Stimulated activated CD8-positive, alpha-beta memory T cell treated with anti-CD3 and anti-CD28 coated beads, Interleukin-15, amount 100 ng/mL, for 24 hours (primary cell): ENCODE measurements around the gene RIPOR2.

Source experiments
- DNase-seq: peaks from one replicate; pipeline ENCODE4 v3.0.0-alpha.2; 2020; ENCODE audit warnings: low read depth

The RIPOR2 gene

GRCh38 chr6:24935366-24936152 lies at the start of gene RIPOR2:
TSS of gene RIPOR2 (minus strand) at chr6:24935960. CDS start at chr6:24935898, 62 bp downstream.
- DNase-seq = no peak

- DNase-seq = no peak
Observed at GRCh38 chr6:24985323-24985722, 49.6 kb upstream of the RIPOR2 start.

- no peak for DNase-seq
Observed at GRCh38 chr6:24982231-24982630, 46.5 kb upstream of the RIPOR2 start.

- DNase-seq = no peak
Observed at GRCh38 chr6:24981386-24981760, 45.6 kb upstream of the RIPOR2 start.

GRCh38 chr6:24980507-24981385 lies 45.0 kb upstream of the RIPOR2 start:
- DNase-seq = no peak

GRCh38 chr6:24979176-24979575 lies 43.4 kb upstream of the RIPOR2 start:
- DNase-seq = no peak

- no peak for DNase-seq
Observed at GRCh38 chr6:24974182-24975171, 38.7 kb upstream of the RIPOR2 start.

GRCh38 chr6:24972311-24972958 lies 36.7 kb upstream of the RIPOR2 start:
- no peak for DNase-seq

GRCh38 chr6:24971067-24971466 lies 35.3 kb upstream of the RIPOR2 start:
- no peak for DNase-seq

- DNase-seq = no peak
Observed at GRCh38 chr6:24969343-24969860, 33.6 kb upstream of the RIPOR2 start.

- DNase-seq = no peak
Observed at GRCh38 chr6:24968783-24969182, 33.0 kb upstream of the RIPOR2 start.

GRCh38 chr6:24967211-24967610 lies 31.5 kb upstream of the RIPOR2 start:
- no peak for DNase-seq

GRCh38 chr6:24966381-24966780 lies 30.6 kb upstream of the RIPOR2 start:
- no peak for DNase-seq

- DNase-seq = no peak
Observed at GRCh38 chr6:24963887-24964570, 28.3 kb upstream of the RIPOR2 start.

- no peak for DNase-seq
Observed at GRCh38 chr6:24963339-24963738, 27.6 kb upstream of the RIPOR2 start.

GRCh38 chr6:24961852-24962251 lies 26.1 kb upstream of the RIPOR2 start:
- DNase-seq = no peak

GRCh38 chr6:24960991-24961475 lies 25.3 kb upstream of the RIPOR2 start:
- no peak for DNase-seq

GRCh38 chr6:24959319-24959718 lies 23.6 kb upstream of the RIPOR2 start:
- no peak for DNase-seq

- no peak for DNase-seq
Observed at GRCh38 chr6:24957199-24957598, 21.4 kb upstream of the RIPOR2 start.

GRCh38 chr6:24953726-24954125 lies 18.0 kb upstream of the RIPOR2 start:
- no peak for DNase-seq
